Embryonic facial prominence (tissue), 1 donor: ENCODE data around the gene LRGUK.

ENCODE experiments used
- DNase-seq: peaks from one replicate; pipeline ENCODE4 v3.0.0-alpha.2; 2016; ENCODE audit errors: extremely low spot score

Gene LRGUK

DNA sequence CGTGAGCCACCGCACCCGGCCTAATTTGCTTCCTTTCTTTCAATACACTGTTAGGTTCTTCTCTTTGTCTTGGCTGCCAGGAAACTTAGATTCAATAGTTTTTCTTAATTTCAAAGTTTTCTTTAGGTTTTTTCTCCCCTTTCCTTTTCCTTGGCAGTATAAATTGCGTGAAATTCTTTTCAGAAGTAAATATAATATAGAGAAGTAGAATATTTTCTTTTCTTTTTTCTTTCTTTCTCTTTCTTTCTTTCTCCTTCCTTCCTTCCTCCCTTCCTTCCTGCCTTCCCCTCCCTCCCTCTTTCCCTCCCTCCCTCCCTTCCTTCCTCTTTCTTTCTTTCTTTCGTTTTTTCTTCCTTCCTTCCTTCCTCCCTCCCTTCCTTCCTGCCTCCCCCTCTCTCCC lies 1.7 kb downstream of the LRGUK start:
- DNase-seq, result no peak

DNA sequence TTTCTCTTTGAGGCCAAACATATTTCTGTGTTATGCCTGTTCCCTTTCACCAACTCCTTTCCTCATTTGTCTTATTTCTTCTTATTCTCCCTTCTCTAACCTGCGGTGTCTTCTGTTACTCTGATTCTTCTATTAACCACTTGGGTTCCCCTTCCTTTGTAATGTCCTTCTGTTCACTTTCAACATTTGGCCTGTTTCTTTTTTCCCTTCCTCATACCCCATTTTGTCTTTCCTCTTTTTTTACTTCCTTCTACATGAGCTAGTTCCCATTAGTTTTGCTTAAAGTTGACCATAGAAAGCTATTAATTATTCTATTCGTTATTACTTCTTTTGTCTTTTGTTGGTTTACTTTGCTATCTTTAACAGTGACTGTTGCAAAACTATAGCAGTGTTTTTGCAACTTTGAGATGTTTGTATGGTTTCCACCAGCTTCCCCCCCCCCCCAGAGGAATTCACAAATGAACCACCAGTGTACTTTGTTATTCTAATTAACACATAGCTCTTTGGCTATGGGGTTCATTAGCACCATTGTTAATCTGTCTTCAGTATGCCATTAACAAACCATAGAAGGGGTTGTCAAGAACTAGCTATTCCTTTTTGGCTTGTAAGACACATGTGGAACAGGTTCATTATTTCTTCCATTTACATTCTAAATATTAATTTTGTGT lies 2.9 kb downstream of the LRGUK start:
- DNase-seq, result no peak

DNA sequence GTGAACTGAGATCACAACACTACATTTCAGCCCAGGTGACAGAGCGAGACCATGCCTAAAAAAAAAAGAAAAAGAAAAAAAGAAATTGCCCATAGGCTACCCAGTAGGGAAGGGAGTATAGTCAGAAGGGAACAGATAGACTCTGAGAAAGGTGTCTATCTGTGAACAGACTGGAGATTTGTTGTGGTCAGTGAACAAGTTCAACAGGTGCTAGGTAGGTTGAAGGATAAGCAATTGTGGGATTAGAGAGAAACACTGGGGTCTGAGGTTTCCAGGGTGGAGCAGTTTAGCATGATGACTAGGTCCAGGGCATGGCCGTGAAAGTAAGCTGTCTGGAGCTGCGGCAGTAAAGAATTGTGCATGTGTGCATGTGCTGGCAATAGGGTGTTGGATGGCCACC lies 6.9 kb downstream of the LRGUK start:
- no peak for DNase-seq

DNA sequence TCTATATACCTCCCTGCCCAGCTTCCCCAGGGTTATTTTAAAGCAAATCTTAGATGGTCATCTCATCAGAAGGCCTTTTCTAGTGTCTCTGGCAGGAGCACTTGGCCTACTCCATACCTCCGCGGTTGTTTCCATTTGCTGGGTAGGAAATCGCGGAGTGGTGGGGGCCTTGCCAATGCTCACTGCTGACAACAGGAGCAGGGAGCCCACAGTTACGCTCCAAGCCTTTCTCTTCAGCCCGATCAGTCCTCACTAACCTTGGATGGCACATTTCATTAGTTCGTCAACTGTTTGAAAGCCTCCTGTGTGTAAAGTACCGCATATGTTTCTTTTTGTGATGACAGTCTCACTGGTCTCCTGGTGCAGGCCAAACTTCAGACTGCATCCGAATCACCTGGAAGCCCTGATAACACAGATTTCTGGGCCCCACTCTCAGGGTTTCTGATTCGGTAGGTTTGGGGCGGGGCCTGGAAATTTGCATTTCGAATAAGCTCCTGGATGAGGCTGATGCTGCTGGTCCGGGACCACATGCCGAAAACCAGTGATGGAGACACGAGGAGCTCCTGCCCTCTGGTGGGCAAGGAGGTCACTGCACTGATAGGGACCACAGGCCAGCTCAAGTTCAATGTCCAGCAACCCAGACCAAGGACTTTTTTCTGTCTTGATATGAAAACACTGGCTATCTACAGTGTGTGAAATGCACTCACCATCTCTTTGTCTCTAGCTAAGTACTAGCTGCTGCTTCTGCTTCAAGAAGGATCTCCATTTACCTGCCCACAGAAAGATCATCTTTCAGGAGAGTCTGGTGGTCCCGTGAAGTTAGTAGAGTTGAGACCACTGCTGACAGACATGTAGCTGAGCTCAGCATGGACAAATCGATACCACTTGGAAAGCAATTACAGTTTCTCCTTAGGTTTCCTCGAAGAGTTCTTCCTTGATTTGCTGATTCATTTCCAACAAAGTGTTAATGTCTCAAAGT lies 14.0 kb downstream of the LRGUK start:
- DNase-seq, result no peak

DNA sequence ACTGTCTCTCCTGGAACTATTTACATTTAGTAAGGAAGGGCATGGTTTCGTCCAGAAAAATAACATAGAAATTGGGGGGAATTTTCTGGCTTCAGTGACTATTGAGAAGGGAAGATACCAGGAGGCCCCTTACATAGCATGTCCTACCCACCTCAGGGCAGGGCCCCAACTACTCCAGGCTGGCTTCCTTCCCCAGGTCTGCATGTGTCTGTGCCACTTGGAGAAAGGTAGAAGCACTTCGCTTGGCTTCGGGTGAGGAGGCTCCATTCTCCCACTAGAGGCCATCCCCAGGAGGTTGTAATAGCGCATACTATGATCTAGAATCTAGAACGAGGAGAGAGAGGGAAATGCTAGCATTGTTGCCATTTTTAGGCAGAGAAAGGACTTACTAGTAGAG lies 14.7 kb downstream of the LRGUK start:
- DNase-seq, result no peak

DNA sequence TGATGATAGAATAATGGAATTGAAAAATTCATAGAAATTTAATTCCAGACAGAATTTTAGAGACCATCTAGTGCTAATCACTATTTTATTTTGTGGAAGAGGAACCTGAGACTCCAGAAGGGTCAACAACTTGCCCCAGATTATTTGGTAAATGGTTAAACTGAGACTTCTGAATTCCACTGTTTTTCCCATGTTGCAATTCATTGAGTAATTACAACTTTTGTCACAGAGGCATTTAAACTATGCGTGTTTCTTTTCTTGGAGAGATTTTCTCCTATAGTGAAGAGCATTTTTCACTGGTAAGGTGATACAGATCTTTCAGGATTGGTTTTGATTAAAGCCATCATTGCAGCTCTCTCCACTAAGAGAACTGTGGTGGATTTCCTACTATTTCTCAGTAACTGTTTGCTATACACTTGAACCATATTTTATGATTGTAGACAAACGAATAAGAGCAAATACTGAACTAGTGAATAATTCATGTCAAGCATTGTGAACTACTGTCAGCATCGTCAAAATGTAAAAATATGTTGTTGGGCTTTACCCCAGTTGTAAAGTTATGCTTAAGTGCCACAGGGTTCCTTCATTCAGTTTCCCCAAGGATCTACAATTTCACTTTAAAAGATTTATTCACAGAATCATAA lies 26.5 kb downstream of the LRGUK start:
- no peak for DNase-seq

DNA sequence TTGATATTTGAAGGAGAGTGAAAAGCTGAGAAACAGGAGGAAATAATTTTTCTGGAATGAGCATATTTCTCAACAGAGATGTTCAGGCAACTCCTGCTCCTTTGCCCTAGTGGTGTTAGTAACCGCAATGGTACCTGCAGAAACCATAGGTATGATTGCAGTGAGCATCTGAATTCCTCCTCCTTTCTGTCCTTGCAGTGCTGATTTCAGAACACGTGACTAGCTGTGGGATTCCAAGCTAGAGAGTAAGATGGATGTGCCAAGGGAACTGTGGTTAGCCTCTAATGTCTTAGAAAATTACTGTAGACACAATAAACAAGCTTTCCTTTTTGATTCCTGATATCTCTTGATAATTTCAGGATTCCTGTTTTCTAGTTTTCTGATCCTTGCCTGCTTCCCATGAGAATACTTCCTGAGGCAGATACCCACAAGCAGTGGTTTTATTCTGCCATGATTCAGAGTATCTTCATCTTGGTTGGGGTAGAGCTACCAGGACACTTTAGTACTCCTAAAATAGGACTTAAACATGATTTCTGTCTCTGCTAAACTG lies 27.5 kb downstream of the LRGUK start:
- DNase-seq, result no peak

DNA sequence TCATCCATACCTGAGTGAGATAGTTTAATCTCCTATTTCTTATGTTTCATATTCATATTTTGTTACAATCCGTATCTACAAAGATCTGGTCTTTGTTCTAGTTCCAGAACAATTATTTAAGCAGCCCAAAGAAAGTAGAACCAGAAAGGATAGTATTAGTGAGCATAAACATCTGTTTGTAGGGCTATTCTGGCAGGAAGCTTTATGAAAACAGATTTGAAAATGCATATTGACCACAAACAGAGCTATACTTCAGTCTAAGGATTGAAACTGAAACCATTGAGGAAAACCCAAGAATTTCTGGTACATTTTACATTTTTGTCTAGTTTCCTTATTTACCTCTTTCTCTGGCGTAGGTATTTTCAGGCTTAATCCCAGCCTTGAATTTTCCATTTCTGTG lies 28.1 kb downstream of the LRGUK start:
- no peak for DNase-seq

DNA sequence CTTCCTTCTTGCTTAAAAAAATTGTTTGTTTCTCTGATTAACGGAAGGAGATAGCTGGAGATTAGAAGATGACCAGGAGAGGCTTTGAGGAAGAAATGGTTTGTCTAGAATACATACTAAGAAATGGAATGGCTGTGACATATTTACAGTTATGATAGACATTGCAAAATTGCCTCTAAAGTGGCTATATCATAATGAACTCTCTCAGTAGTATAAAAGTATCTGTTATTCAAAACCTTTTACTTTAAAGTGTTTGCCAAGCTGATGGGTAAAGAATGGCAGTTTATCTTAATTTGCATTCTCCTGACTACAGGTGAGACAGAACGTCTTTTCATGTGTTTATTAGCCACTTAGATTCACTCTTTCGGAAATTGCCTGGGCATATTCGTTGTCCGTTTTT lies 28.7 kb downstream of the LRGUK start:
- DNase-seq, result no peak

DNA sequence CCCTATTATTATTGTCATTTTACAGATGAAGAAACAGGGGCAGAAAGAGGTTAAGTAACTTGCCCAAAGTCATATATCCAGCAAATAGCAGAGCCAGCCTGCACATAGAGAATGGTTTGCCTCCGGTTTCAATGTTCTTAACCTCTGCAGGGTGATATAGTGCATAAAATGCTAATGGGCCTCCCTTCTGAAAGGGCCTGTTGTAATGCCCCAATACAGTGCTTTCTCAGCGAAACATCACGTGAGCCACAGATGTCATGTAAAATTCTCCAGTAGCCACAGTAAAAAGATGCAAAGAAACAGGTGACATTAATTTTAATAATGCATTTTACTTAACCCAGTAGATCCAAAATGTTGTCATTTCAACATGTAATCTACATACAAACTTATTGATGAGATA lies 38.1 kb downstream of the LRGUK start:
- no peak for DNase-seq

DNA sequence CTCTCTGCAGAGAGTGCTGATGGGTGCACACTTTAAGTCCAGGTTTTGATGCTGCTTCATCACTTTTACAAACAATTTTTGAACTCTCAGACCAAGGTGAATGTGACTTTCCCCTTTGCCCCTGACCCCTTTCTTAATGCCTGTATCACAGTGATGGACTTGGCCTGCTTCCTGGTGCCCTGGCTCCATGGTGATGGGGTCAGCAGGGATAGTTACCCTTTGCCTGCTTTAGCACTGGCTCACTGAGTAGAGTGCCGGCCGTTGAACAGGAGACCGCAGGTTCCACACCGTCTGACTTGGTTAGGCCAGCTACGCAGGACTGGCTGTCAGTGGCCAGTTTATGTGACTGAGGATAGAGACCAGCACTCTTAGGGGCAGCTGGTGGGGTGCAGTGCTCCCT lies 40.1 kb downstream of the LRGUK start:
- DNase-seq, result no peak

DNA sequence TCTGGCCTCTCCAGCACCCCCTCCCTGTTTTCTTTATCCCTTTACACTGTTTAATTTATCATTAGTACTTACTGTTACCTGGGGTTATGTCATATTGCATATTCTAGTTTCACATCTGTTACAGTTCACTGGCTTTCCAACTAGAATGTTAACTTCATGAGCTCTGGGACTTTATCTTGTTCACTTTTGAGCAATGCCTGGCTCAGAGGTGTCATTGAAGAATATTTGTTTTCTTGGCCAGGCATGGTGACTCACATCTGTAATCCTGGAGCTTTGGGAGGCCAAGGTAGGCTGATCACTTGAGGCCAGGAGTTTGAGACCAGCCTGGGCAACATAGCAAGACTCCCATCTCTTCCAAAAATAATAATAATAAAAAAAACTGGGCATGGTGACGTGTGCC lies 40.7 kb downstream of the LRGUK start:
- DNase-seq, result no peak

DNA sequence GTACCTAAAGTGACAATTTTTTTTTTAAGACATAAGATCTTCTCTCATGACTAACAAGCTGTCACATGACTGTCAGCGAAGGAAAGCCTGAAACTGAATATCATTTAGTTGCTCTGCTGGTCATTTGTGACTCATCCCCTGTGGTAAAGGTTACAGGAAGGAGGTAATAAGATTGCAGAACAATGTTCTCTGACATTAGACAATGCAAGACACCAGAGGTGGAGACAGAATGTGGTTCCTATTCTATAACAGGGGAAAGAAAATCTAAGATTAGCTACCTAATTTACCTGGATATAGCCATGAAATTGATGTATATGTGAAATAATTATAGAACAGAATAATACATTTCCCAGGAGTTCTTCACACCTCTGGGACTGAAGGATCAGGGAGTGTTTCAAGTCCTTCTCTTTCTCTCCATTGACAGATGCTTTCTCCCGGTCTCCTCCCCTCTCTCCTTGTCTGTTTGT lies 47.7 kb downstream of the LRGUK start:
- no peak for DNase-seq

DNA sequence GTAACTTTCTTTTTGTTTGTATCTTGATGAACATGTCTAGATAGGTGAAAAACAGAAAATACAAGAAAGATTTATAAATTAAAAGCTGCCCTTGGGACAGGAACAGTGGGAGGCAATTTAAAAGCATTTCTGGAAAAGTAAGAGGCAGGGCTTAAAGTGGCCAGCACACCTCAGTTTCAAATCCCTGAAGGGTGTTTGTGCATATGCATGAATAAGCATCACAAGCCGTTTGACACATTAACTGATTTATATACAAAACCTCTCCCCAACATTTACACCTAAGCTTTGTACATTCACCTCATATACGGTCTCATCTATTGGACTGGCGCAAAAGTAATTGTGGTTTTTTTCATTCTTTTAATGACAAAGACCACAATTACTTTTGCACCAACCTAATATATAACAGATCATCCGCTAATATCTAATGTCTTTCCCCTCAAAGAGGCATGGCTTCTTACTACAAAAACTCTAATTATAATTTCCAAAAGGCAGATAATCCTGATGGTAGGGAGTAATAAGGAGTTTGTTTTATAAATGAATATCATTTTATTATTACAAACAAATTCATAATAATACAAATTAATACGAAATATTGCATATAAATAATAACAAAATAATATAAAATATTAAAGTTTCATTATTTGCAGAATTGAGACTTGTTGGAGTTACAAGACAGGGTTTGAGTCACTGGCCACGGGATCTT lies 48.3 kb downstream of the LRGUK start:
- DNase-seq, result no peak

DNA sequence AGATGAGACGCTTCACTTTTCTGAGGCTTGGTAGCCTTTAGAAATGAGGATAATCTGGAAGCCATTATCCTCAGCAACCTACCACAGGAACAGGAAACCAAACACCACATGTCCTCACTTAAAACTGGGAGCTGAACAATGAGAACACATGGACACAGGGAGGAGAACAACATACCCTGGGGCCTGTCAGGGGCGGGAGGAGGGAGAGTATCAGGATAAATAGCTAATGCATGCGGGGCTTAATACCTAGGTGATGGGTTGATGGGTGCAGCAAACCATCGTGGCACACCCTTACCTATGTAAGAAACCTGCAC lies 48.9 kb downstream of the LRGUK start:
- DNase-seq, result no peak

DNA sequence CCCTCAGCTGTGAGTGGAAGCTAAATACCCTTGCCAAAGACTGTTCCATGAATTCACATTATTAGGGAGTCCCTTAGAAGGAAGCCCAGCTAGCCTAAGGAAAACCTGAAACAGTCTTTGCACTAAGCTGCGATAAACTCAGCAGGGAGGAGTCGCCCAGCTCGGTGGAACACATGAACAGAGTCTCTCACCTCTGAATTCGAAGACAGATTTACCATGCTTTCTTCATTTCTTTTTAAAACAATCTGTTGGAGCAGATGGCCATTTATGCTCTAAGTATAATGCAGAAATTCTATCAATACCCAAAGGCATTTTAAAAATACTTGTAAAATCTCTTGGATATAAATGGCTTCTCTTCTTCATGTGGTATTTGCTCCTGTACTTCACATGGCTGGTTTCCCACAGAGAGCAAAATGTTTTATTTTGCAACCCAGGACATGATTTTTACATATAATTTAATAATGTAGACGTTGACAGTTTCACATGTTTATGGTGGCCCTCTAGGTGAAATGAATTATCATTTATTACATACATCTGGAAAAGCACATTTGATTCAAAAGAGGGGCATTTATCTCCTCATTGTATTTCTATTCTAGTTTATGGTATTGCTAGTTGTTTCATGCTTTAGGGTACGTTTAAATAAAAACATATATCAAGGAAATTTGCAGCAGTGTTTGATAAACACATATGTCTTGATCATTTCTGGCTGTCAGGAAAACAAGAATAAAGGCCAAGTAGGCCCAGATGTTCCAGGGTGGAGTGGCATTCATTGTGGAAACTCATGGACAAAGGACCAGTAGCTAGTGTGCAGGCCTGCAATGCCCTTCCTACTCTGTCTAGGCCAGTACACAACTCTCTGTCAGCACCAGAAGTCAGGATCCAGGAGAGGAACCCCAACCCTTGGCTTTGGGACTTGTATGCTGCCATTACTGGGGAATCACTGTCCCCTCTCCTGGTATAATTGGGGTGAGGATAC lies 52.2 kb downstream of the LRGUK start:
- DNase-seq, result no peak

DNA sequence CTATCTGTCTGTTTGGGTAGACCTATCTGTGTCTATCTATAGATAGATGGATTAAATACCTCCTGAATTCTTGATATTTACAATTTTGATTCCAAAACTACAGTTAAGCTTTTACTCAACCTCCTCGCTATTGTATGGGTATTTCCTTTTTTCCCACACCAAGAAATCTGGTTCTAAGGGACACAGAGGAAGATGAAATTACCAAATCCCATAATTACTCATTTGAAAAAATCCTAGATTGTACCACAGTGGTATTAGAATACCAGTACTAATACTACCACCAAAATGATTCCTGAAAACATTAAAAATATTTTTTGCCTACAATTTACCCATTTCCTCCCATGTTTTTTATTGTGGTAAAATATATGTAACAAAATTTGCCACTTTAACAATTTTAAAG lies 53.2 kb downstream of the LRGUK start:
- DNase-seq, result no peak

DNA sequence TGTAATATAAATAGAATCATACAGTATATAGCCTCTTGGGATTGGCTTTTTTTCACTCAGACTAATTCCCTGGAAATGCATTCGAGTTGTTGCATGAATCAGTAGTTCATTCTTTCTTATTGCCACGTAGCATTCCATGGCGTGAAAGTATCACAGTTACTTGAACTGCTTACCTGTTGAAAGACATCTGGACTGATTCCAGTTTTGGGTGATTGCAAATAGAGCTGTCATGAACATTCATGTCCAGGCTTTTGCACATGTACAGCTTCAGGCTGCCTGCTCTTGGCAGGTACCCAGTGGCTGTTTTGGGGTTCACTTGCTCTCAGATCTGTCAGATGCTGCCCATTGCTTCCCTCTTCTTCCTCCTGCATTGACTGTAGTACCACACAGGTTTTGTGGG lies 54.9 kb downstream of the LRGUK start:
- DNase-seq, result no peak

DNA sequence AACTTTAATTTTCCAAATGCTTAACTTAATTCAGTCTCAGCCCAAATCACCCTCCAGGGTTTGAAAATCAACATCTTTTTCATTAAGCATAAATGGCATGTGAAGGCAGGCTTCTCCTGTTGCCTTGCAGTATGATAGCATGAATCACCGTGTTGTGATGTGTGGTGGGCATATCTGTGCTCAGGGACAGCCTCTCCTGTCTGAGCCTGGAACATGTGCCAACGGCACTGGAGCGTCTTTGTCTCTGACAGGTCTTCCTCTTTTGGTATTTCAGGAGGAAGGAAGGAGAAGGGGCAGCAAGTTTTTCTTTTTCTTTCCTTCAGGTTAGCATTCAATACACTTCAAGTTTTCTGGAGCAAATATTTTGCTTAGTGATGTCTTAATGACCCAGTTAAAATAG lies 57.6 kb downstream of the LRGUK start:
- DNase-seq, result no peak

DNA sequence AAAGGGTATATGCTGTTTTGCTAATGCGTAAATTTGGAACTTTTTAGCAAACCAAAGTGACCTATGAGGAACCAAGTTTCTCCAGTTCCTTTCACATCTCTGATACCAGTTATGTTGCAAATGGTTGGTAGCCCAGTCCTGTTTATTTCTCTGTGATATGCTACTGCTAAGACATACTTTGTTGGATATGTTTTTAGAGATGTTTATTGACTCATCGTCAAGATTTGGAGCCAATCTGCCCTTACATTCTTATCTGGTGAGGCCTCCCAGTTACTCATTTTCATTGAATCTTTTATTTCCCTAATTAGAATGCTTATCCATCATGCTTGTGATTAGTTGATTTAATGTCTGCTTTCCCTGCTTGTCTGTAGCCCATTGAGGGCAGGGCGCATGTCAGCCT lies 58.9 kb downstream of the LRGUK start:
- no peak for DNase-seq

DNA sequence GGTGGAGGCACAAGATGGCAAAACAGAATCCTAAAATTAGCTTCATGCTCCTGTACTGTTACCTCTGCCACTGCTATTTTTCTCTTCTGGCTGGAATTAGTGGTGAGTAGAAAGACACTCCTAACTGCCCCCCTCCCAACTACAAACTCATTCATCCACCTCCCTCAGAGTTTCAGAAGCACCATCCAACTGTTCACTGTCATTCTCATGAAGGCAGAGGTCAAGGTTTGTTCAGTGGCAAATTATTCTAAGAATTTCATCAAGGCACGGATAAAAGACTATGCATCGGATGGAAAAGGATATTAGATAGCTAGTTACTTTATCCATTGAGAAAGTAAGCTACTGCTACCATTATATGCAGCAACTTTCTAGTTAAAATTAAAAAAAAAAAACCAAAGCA lies 59.7 kb downstream of the LRGUK start:
- no peak for DNase-seq
